Measurements from ENCODE around the gene MKLN1. TPM values are rescaled to one million over a fixed set of nuclear protein-coding genes. Genes with fewer than 3 reads are reported as not detected.
A peak's percentile ranks its signal among the peaks of the same experiment; 100 is the strongest.
"Not testable (repeated sequence)": the region's sequence is repeated elsewhere in the genome, so short reads cannot be mapped to it uniquely, and the experiment has no call there.

Gene MKLN1
- total RNA-seq, 1 experiment from 2014 or later: 38.5 TPM

GRCh38 chr7:131502810-131503508, 175.3 kb downstream of the MKLN1 start:
- no peak overlapping the region for H3K27ac ChIP-seq
- peak in 1 of 2 experiments; percentile 31 for DNase-seq (ENCODE audit: low read depth in 1 of 2, low spot score in 2 of 2)
- no peaks in the 10 kb centered on the region for H3K9me3 ChIP-seq (replicated peaks)
- no peaks in the 10 kb centered on the region for H3K27me3 ChIP-seq (replicated peaks)
- peaks cover 33% of the 10 kb centered on the region for H3K36me3 ChIP-seq
- peaks cover 26% of the 10 kb centered on the region for H3K4me1 ChIP-seq (replicated peaks)
- no peak overlapping the region for H3K4me3 ChIP-seq

GRCh38 chr7:131503639-131504038, 176.0 kb downstream of the MKLN1 start:
- peaks cover 29% of the 10 kb centered on the region for H3K4me1 ChIP-seq (replicated peaks)
- H3K9me3 ChIP-seq (replicated peaks): no peaks in the 10 kb centered on the region
- no peaks in the 10 kb centered on the region for H3K27me3 ChIP-seq (replicated peaks)
- H3K36me3 ChIP-seq: peaks cover 28% of the 10 kb centered on the region
- H3K27ac ChIP-seq: no peak overlapping the region
- no peak overlapping the region for H3K4me3 ChIP-seq
- no peak for DNase-seq (ENCODE audit: low read depth in 1 of 2, low spot score in 2 of 2)

- no peak overlapping the region for H3K4me3 ChIP-seq
- DNase-seq (ENCODE audit: low read depth in 1 of 2, low spot score in 2 of 2): no peak
- H3K27ac ChIP-seq: no peak overlapping the region
These were observed 176.7 kb downstream of the MKLN1 start for GRCh38 chr7:131504157-131504899.

GRCh38 chr7:131505037-131505620, 177.5 kb downstream of the MKLN1 start:
- H3K9me3 ChIP-seq (replicated peaks); DNase-seq (ENCODE audit: low read depth in 1 of 2, low spot score in 2 of 2); H3K27me3 ChIP-seq (replicated peaks); H3K27ac ChIP-seq; H3K4me3 ChIP-seq: not testable (repeated sequence)
- H3K36me3 ChIP-seq: peaks cover 28% of the 10 kb centered on the region
- H3K4me1 ChIP-seq (replicated peaks): peaks cover 29% of the 10 kb centered on the region

More at GRCh38 chr7:131504157-131504899, 176.7 kb downstream of the MKLN1 start:
- Histone ChIP-seq H3K9me3 (replicated peaks) (no peaks in the 10 kb centered on the region), H3K27me3 (replicated peaks) (no peaks in the 10 kb centered on the region), H3K36me3 (peaks cover 28% of the 10 kb centered on the region), H3K4me1 (replicated peaks) (peaks cover 29% of the 10 kb centered on the region)

GRCh38 chr7:131505636-131506557, 178.2 kb downstream of the MKLN1 start:
- H3K36me3 ChIP-seq: peaks cover 29% of the 10 kb centered on the region
- H3K27ac ChIP-seq: no peak overlapping the region
- H3K9me3 ChIP-seq (replicated peaks): no peaks in the 10 kb centered on the region
- no peak overlapping the region for H3K4me3 ChIP-seq
- H3K4me1 ChIP-seq (replicated peaks): peaks cover 23% of the 10 kb centered on the region
- no peaks in the 10 kb centered on the region for H3K27me3 ChIP-seq (replicated peaks)
- DNase-seq (ENCODE audit: low read depth in 1 of 2, low spot score in 2 of 2): no peak

DNA sequence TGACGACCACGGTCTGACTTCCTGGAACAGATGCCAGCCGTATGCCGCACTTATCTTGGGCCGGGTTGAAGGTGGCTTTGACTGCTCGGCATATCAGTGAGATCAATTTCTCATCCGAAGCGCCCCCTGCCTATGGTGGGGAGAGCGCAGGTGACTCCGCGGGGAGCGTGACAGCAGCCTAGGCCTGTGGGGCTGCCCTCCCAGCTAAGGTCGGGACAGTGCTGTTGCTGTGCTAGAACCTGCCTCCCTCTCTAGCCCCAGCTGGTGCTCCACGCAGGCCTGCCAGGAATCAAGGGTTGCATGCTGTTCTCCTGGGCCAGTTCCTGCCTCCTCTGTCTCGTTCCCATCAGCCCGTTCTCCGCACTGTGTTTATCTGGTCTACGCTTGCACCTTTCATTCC, 178.9 kb downstream of the MKLN1 start:
- H3K36me3 ChIP-seq: peaks cover 30% of the 10 kb centered on the region
- DNase-seq (ENCODE audit: low read depth in 1 of 2, low spot score in 2 of 2): no peak
- peaks cover 16% of the 10 kb centered on the region for H3K4me1 ChIP-seq (replicated peaks)
- H3K27ac ChIP-seq: no peak overlapping the region
- no peak overlapping the region for H3K4me3 ChIP-seq
- H3K27me3 ChIP-seq (replicated peaks): no peaks in the 10 kb centered on the region
- H3K9me3 ChIP-seq (replicated peaks): no peaks in the 10 kb centered on the region

DNA sequence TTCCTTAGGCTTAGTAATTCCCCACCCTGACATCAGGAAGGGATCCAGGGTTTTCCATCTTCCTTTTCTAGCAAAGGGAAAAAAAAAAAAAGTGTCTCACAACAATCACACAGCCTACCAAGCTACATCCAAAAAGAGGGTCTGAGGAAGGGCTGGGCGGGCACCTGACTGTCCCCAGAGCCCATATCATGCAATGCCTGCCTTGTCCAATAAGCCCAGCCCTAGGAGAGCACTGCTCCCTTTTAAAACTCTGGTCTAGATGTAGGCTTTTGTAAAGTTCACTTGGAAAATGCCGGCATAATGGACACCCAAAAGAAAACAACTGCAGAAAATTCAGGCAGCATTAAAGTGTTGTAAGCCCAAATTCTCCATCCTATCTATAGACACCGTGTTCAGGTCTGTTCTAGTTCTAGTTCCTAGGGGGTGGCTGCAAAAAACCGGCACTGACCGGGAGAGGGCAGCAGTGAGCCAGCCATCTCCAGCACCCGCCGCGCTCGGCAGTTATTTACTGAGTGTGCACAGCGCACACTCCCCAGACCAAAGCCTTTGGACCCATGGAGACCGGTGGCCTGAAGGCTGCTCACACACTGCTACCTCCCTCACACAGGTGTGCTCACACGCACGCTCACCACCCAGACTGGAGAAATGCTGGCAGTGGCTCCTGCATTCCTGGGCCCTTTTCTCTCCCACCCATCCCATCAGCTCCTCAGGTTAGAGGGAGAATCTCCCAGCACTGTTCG, 180.1 kb downstream of the MKLN1 start:
- DNase-seq (ENCODE audit: low read depth in 1 of 2, low spot score in 2 of 2): peak; percentile 70 to 78
- H3K4me1 ChIP-seq (replicated peaks): peaks cover 9% of the 10 kb centered on the region
- H3K4me3 ChIP-seq: no peak overlapping the region
- no peaks in the 10 kb centered on the region for H3K27me3 ChIP-seq (replicated peaks)
- no peak overlapping the region for H3K27ac ChIP-seq
- no peaks in the 10 kb centered on the region for H3K9me3 ChIP-seq (replicated peaks)
- H3K36me3 ChIP-seq: peaks cover 22% of the 10 kb centered on the region

GRCh38 chr7:131508754-131509486, 181.2 kb downstream of the MKLN1 start:
- Histone ChIP-seq H3K4me3 (no peak overlapping the region), H3K27me3 (replicated peaks) (no peaks in the 10 kb centered on the region), H3K27ac (no peak overlapping the region), H3K36me3 (peaks cover 16% of the 10 kb centered on the region), H3K4me1 (replicated peaks) (peaks cover 10% of the 10 kb centered on the region), H3K9me3 (replicated peaks) (no peaks in the 10 kb centered on the region)
- DNase-seq (ENCODE audit: low read depth in 1 of 2, low spot score in 2 of 2): no peak

DNA sequence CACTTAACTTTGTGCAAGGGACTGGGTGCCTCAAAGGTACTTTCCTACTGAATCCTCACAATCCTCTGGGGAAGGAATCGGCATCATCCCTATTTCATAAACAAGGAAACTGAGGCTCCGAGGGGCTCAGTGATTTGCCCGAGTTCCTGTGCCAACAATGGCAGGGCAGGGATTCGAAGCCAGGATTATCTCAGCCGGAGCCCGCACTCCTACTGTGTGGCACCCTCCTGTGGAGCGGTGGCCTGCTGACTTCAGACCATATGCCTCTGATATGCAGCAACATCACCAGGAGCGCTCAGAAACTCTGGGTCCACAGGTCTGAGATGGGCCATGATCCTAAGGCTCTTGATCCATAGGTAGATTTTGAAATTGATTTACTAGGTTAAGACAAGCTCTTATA, 182.1 kb downstream of the MKLN1 start:
- H3K9me3 ChIP-seq (replicated peaks): no peaks in the 10 kb centered on the region
- H3K4me3 ChIP-seq: no peak overlapping the region
- no peak for DNase-seq (ENCODE audit: low read depth in 1 of 2, low spot score in 2 of 2)
- no peak overlapping the region for H3K27ac ChIP-seq
- H3K27me3 ChIP-seq (replicated peaks): no peaks in the 10 kb centered on the region
- H3K36me3 ChIP-seq: peaks cover 12% of the 10 kb centered on the region; the same call in 1 of the 2 replicates
- H3K4me1 ChIP-seq (replicated peaks): peaks cover 10% of the 10 kb centered on the region

DNA sequence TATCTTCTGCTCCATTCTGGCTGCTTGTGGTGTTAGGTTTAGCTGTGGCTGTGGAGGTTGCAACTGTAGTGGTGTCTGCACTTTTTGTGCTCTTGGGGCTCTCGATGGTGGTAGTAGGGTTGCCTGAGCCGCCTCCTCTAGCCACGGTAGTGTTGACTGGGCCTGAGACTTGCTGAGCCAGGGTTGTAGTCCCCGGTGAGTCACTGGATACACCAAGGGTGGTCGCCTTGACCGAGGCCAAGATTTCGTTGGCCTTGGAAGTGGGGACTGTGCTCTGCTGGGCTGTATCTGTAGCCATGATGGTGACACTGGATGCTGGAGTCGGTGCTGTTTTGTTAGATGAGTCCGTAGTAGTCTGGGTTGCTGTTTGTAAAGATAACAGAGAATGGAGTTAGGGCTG, 183.4 kb downstream of the MKLN1 start:
- H3K4me1 ChIP-seq (replicated peaks): peaks cover 10% of the 10 kb centered on the region
- no peak overlapping the region for H3K27ac ChIP-seq
- DNase-seq (ENCODE audit: low read depth in 1 of 2, low spot score in 2 of 2): no peak
- H3K4me3 ChIP-seq: no peak overlapping the region
- H3K36me3 ChIP-seq: 0 out of 2 replicates have a peak, but pooled peaks cover 3% of the 10 kb centered on the region
- H3K27me3 ChIP-seq (replicated peaks): no peaks in the 10 kb centered on the region
- no peaks in the 10 kb centered on the region for H3K9me3 ChIP-seq (replicated peaks)

DNA sequence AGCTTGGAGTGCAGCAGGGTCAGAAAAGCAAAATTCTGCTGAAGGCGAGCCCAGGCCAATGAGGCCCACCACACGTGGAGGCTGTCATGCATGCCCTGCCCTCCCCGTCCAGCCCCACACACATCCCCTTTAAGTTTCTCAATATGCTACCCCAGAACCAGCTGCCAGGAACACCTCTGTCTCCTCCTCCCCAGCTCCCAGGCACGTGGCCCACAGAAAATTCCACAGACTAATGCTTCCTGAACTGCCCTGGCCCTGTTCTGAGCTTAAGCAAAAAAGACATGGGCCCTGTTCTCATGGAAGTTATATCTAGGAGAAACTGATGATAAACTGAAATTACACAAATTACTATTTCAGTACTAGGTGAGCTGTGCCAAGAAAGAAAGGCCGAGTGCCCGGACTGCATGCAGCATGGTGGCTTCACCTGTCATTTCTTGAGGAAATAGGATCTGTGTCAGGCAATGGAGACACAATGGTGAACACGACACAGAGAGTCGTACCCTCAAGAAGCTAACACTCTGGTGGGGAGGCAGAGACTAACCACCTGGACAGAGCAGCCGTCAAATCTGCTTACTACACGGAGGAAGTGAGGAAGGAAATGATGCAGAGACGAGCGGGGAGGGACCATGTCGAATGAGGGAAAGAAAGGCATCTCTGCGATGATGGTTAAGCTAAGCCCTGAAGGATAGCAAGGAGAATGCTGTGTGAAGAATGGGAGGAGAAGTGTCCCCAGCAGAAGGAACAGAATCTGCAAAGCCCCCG, 184.3 kb downstream of the MKLN1 start:
- Histone ChIP-seq H3K27ac (no peak overlapping the region), H3K36me3 (0 out of 2 replicates have a peak, but pooled peaks cover 3% of the 10 kb centered on the region), H3K4me1 (replicated peaks) (peaks cover 10% of the 10 kb centered on the region), H3K4me3 (no peak overlapping the region), H3K9me3 (replicated peaks) (no peaks in the 10 kb centered on the region), H3K27me3 (replicated peaks) (no peaks in the 10 kb centered on the region)
- DNase-seq (ENCODE audit: low read depth in 1 of 2, low spot score in 2 of 2): no peak

Measured in SJSA1 (cell line).